ENCODE measurements around the gene OPN4.

The OPN4 gene

DNA sequence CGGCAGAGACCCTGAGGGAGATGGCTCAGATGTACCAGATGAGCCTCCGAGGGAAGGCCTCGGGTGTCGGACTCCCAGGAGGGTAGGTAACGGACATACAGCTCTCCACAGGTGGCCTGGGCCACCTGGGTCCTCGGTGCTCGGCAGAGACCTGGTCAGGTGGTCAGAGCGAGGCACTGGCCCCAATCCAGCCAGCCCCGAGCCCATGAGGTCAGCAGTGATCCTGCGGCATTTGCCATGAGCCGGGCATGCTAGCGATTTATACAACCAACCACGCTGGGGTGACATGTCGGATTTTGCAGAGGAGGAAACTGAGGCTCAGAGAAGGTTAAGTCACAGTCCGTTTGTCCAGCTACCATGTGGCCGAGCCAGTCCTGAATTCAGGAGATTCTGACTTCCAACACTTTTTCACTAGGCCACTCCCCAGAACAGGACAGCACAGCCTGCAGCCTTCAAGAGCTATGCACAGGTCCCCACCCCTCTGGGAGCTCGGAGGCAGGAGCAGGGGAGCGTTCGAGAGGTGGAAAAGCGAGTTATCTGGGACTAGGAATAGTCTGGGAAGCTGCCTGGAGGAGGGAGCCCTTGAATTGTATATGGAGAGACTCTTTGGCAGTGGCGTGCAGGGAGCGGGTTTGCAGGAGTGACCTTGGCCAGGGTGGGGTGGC, 27.5 kb downstream of the OPN4 start:
- no peak for TF ChIP-seq Cebpa-rat (IDR thresholded peaks at IDR 0.05)
- Histone ChIP-seq H3K4me1 (peaks cover 8 to 39% (median 23%) of the 10 kb centered on the region in 10 experiments; a peak in 18 of 20 replicates), H3K4me2 (no peak overlapping the region)

DNA sequence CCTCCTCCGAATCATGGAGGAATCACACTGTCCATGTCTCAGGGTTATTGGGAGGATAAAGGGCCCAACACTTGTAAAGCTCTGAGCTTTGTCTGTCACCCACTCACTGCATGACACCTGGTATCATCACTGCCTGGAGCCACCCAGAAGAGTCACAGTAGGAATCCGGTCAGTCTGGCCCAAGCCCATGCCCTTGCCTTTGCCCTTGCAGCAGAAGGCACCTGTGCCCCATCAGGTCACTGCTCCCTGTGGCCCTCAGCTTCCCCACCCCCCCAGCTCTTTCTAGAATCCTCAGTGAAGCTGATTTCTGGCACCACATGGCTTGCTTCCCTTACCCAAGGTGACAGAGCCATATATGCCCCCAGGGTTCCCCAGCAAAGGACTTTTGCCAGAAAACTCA, 28.3 kb downstream of the OPN4 start:
- Histone ChIP-seq H4K20me1 (peaks cover 0 to 10% (median 0%) of the 10 kb centered on the region in 11 experiments; a peak in 2 of 22 replicates), H3K9me3 (replicated peaks in 1 of 11) (no peaks in the 10 kb centered on the region), H3K4me2 (no peak overlapping the region), H3K36me3 (no peaks in the 10 kb centered on the region), H3K27me3 (no peaks in the 10 kb centered on the region), H3K4me3 (no peak overlapping the region), H3K27ac (no peak overlapping the region), H3K9ac (no peak overlapping the region), H3K4me1 (peaks cover 8 to 32% (median 23%) of the 10 kb centered on the region in 10 experiments; a peak in 18 of 20 replicates)
- no peak for TF ChIP-seq Cebpa-rat (IDR thresholded peaks at IDR 0.05)

More for the DNA sequence above, 27.5 kb downstream of the OPN4 start:
- H3K27ac ChIP-seq = no peak overlapping the region
- H3K9me3 ChIP-seq (replicated peaks in 1 of 11) = no peaks in the 10 kb centered on the region
- no peaks in the 10 kb centered on the region for H3K27me3 ChIP-seq
- H3K36me3 ChIP-seq = no peaks in the 10 kb centered on the region
- H3K9ac ChIP-seq = no peak overlapping the region
- peaks cover 0 to 10% (median 0%) of the 10 kb centered on the region in 11 experiments; a peak in 2 of 22 replicates for H4K20me1 ChIP-seq
- no peak overlapping the region for H3K4me3 ChIP-seq

DNA sequence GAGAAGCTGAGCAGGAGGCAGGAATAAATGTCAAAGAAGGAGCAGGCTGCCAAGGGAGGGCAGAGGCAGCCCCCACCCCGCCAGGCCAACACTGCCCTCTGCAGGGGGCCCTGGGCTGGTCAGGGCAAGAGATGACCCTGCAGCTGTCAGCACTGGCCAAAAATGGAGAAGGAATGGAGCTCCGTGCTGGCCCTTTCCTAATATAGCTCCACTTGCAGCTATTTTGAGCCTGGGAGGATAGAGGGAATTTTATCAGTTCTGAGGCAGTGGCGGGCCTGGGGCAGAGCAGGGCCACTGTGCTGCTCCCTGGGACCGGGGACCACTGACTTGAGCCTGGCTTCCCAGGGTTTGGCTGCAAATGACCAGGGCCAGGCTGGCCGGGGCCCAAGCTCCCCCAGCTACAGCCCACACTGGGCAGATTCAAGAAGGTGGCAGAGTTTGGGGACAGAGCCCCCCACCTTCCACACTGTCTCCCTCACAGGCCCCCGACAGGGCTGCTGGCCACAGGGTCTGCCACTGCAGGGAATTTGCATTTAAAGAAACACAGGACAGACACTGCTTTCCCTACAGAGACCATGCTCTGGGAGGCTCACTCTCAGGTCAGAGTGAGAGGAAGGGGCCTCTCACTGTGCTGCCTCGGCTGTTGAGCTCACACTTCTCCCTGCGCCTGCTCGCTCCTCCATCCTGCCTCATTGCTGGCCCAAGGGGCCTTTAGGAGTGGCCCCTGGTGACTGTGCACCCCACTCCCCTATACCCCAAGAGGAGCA, 30.2 kb downstream of the OPN4 start:
- Histone ChIP-seq H4K20me1 (peaks cover 0 to 10% (median 0%) of the 10 kb centered on the region in 11 experiments; a peak in 2 of 22 replicates), H3K27me3 (no peaks in the 10 kb centered on the region), H3K9me3 (replicated peaks in 1 of 11) (no peaks in the 10 kb centered on the region), H3K36me3 (no peaks in the 10 kb centered on the region), H3K9ac (no peak overlapping the region), H3K4me2 (no peak overlapping the region; a peak in 1 of 22 replicates), H3K4me1 (peaks cover under 1 to 23% (median 12%) of the 10 kb centered on the region in 10 experiments; a peak in 17 of 20 replicates), H3K27ac (no peak overlapping the region), H3K4me3 (no peak overlapping the region)
- no peak for TF ChIP-seq Cebpa-rat (IDR thresholded peaks at IDR 0.05)

DNA sequence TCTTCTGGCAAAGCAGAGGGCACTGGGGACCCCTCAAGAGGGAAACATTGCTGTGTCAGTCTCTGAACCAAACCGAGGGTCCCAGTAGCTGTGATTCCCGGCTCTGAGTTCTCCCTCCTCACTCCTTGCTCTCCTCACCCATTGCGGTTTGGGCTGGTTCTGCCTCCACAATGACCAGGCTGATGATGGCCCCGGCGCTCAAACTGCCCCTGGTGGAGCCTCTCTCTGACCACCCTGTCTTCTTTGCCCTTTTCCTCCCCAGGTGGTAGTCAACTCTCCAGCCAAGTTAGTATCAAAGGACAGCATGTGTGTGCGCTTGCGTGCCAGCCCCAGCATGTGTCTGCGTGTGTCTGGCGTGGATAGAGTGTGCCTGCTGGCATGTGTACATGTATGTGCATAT, 31.1 kb downstream of the OPN4 start:
- TF ChIP-seq Cebpa-rat (IDR thresholded peaks at IDR 0.05) = no peak
- Histone ChIP-seq H3K4me2 (no peak overlapping the region), H3K4me3 (no peak overlapping the region)

DNA sequence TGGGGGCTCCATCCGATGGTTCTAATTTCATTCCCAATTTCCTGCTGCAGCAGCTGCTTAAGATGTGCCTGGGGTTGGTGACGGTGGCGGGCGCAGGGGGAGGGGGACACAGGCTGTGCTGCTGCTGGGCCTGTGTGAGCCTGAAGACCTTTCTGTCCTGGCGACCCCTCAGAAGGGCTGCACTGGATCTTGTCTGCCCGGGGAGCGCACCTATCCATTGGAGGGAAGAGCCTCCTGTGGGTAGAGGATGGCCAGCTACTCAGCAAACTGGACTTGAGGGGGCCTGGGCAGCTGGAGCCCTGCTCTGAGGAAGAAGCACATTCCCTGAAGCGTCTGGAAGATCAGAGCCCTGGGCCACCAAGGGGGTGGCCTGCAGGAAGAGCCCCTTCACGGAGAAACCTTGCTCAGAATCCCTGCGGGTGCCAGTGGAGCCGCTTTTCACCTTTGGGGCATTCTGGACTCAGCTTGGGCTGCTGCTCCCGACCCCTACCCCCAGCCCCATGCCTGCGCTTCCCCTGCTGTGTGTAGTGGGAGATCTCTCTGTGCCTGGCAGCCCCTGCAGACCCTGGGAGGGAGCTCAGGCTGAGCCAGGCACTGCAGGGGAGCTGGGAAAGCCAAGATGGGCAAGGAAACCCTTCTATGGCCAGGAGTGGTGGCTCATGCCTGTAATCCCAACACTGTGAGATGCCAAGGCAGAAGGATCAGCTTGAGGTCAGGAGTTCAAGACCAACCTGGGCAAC, 31.7 kb downstream of the OPN4 start:
- H3K9ac ChIP-seq = no peak overlapping the region
- no peak overlapping the region for H3K4me2 ChIP-seq
- no peaks in the 10 kb centered on the region for H3K36me3 ChIP-seq
- H4K20me1 ChIP-seq = peaks cover 0 to 14% (median 0%) of the 10 kb centered on the region in 11 experiments; a peak in 2 of 22 replicates
- H3K27me3 ChIP-seq = no peaks in the 10 kb centered on the region
- no peak overlapping the region for H3K27ac ChIP-seq
- no peaks in the 10 kb centered on the region for H3K9me3 ChIP-seq (replicated peaks in 1 of 11)
- H3K4me1 ChIP-seq = peaks cover 0 to 8% (median under 1%) of the 10 kb centered on the region in 10 experiments; a peak in 7 of 20 replicates
- TF ChIP-seq Cebpa-rat (IDR thresholded peaks at IDR 0.05) = no peak
- H3K4me3 ChIP-seq = no peak overlapping the region

More for the DNA sequence above, 31.1 kb downstream of the OPN4 start:
- Histone ChIP-seq H3K27ac (no peak overlapping the region), H3K9ac (no peak overlapping the region), H3K4me1 (peaks cover 0 to 14% (median 5%) of the 10 kb centered on the region in 10 experiments; a peak in 9 of 20 replicates), H4K20me1 (peaks cover 0 to 10% (median 0%) of the 10 kb centered on the region in 11 experiments; a peak in 2 of 22 replicates), H3K27me3 (no peaks in the 10 kb centered on the region), H3K9me3 (replicated peaks in 1 of 11) (no peaks in the 10 kb centered on the region), H3K36me3 (no peaks in the 10 kb centered on the region)

DNA sequence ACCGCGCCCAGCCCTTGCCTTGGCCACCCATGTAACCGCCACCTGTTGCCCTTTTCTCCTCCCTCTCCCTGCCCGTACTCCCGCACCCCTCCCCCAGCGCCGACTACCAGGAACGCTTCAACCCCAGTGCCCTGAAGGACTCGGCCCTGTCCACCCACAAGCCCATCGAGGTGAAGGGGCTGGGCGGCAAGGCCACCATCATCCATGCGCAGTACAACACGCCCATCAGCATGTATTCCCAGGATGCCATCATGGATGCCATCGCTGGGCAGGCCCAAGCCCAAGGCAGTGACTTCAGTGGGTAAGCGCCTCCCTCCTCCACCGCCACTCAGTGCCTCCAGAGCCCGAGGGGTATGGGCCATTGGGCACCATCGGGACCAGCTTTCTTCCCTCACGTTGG, 32.6 kb downstream of the OPN4 start:
- H3K4me1 ChIP-seq = peaks cover 0 to 8% (median 0%) of the 10 kb centered on the region in 10 experiments; a peak in 2 of 20 replicates
- no peaks in the 10 kb centered on the region for H3K36me3 ChIP-seq
- H3K27me3 ChIP-seq = no peaks in the 10 kb centered on the region
- no peak overlapping the region for H3K27ac ChIP-seq
- peaks cover 0 to 23% (median 0%) of the 10 kb centered on the region in 11 experiments; a peak in 3 of 22 replicates for H4K20me1 ChIP-seq
- no peak overlapping the region for H3K9ac ChIP-seq
- H3K4me3 ChIP-seq = no peak overlapping the region
- TF ChIP-seq Cebpa-rat (IDR thresholded peaks at IDR 0.05) = no peak
- no peak overlapping the region for H3K4me2 ChIP-seq
- no peaks in the 10 kb centered on the region for H3K9me3 ChIP-seq (replicated peaks in 1 of 11)

DNA sequence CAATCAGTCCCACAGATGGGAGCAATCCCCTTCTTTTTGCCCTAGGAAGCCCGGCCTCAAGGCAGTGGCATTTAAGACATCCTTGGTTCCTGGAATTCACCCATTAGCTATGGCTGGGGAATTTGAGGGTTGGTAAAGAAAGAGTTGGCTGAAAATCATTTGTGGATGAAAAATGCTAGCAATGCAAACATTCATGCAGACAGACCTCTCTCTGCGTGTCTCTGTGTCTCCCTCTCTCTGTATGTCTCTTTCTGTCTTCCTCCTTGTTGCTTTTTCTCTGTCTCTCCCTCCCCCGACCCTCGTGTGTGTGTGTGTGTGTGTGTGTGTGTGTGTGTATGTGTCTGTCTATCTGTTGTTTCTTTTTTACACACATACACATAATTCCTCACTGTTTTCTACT, 33.4 kb downstream of the OPN4 start:
- Histone ChIP-seq H3K27me3 (no peaks in the 10 kb centered on the region), H3K9me3 (replicated peaks in 1 of 11) (no peaks in the 10 kb centered on the region), H3K36me3 (no peaks in the 10 kb centered on the region), H4K20me1 (peaks cover 0 to 27% (median 0%) of the 10 kb centered on the region in 11 experiments; a peak in 3 of 22 replicates), H3K9ac (0 out of 22 replicates have a peak overlapping the region, but pooled peaks of 1 of the 11 experiments have one; percentile 19), H3K4me2 (no peak overlapping the region), H3K27ac (no peak overlapping the region), H3K4me1 (peaks cover 0 to 8% (median 0%) of the 10 kb centered on the region in 10 experiments; a peak in 2 of 20 replicates), H3K4me3 (no peak overlapping the region)
- no peak for TF ChIP-seq Cebpa-rat (IDR thresholded peaks at IDR 0.05)

DNA sequence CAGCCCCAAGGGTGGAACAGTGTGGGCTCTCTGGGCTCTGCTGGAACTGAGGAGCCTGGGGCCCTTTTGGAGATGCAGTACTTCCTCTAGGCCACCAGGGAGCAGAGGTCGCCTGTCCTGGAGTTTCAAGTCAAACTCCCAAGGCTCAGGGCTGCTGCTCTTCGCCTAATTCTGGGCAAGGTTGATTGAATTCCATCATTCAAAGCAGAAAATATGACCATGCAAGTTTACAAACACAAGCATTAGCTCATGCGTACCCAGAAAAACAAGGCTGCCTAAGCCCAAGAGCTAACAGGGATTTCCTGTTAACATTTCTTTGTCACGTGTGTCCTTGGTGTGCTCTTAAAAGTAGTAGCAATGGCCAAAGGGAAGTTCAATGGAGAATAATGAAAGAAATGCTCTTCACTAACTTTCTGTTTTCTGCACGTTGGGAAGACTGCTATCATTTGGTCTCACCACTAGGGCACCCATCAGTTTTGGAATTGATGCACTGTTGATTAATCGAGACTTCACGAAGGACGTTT, 34.1 kb downstream of the OPN4 start:
- H3K9ac ChIP-seq = no peak overlapping the region
- H3K4me1 ChIP-seq = peaks cover 0 to 8% (median 0%) of the 10 kb centered on the region in 10 experiments; a peak in 2 of 20 replicates
- H3K4me3 ChIP-seq = no peak overlapping the region
- TF ChIP-seq Cebpa-rat (IDR thresholded peaks at IDR 0.05) = no peak
- no peak overlapping the region for H3K27ac ChIP-seq
- H3K27me3 ChIP-seq = no peaks in the 10 kb centered on the region
- peaks cover 0 to 27% (median 0%) of the 10 kb centered on the region in 11 experiments; a peak in 3 of 22 replicates for H4K20me1 ChIP-seq
- H3K36me3 ChIP-seq = no peaks in the 10 kb centered on the region
- H3K9me3 ChIP-seq (replicated peaks in 1 of 11) = no peaks in the 10 kb centered on the region
- H3K4me2 ChIP-seq = peak overlapping the region in 2 of 11 experiments; percentile 9 to 32; a peak in 2 of 22 replicates

Data from BLaER1 treated with 17β-estradiol and CSF1 and Interleukin-3, amounts not matched to agents 10 nM and 100 nM (cell line).